GM18861 (cell line): Measurements from ENCODE around the gene CHMP4A.
A peak's percentile ranks its signal among the peaks of the same experiment; 100 is the strongest.
"Not testable (repeated sequence)": the region's sequence is repeated elsewhere in the genome, so short reads cannot be mapped to it uniquely, and the experiment has no call there.

Experiments used
- ATAC-seq: cut with Tn5 transposase; IDR thresholded peaks from one replicate; pipeline ENCODE4 v1.9.1; 2021; ENCODE audit not compliant: unreplicated experiment

Gene CHMP4A

GRCh38 chr14:24247422-24247821 lies 34.1 kb upstream of the CHMP4A start:
- ATAC-seq: no peak

GRCh38 chr14:24246765-24247212 lies 33.5 kb upstream of the CHMP4A start:
- ATAC-seq: peak; percentile 30

GRCh38 chr14:24245350-24245749 lies 32.1 kb upstream of the CHMP4A start:
- not testable (repeated sequence) for ATAC-seq

- no peak for ATAC-seq
Observed at GRCh38 chr14:24243336-24243836, 30.1 kb upstream of the CHMP4A start.

- ATAC-seq: peak; percentile 67
Observed at GRCh38 chr14:24241829-24242443, 28.6 kb upstream of the CHMP4A start.

- no peak for ATAC-seq
Observed at GRCh38 chr14:24240110-24240918, 27.0 kb upstream of the CHMP4A start.

- no peak for ATAC-seq
Observed at GRCh38 chr14:24238527-24239037, 25.3 kb upstream of the CHMP4A start.

- no peak for ATAC-seq
Observed at GRCh38 chr14:24238123-24238522, 24.8 kb upstream of the CHMP4A start.

GRCh38 chr14:24237463-24237955 lies 24.2 kb upstream of the CHMP4A start:
- no peak for ATAC-seq

GRCh38 chr14:24236689-24237462 lies 23.6 kb upstream of the CHMP4A start:
- ATAC-seq: no peak

GRCh38 chr14:24235804-24236688 lies 22.8 kb upstream of the CHMP4A start:
- no peak for ATAC-seq

GRCh38 chr14:24234095-24235005 lies 21.1 kb upstream of the CHMP4A start:
- no peak for ATAC-seq

- no peak for ATAC-seq
Observed at GRCh38 chr14:24233538-24233866, 20.2 kb upstream of the CHMP4A start.

GRCh38 chr14:24232645-24233537 lies 19.6 kb upstream of the CHMP4A start, which contains the start of gene GMPR2:
Gene GMPR2, plus strand, starts transcription at chr14:24232929. Its CDS starts 325 bp downstream, at chr14:24233254.
- ATAC-seq: peak; percentile 33

GRCh38 chr14:24232121-24232644 lies 18.9 kb upstream of the CHMP4A start, which contains the start of gene NEDD8:
Gene NEDD8, minus strand, starts transcription at chr14:24232367. Its CDS starts 100 bp downstream, at chr14:24232267.
- ATAC-seq: peak; percentile 58

GRCh38 chr14:24231263-24232120 lies 18.2 kb upstream of the CHMP4A start:
- ATAC-seq: no peak

GRCh38 chr14:24228902-24229301 lies 15.6 kb upstream of the CHMP4A start:
- no peak for ATAC-seq
